DND-41 (cell line): Measurements from ENCODE around the gene ADGB.

Source experiments
- ATAC-seq: fragments of 200-7000 bp; cut with Tn5 transposase; 3 replicates; pipeline ENCODE4 v1.9.1; 2021; ENCODE audit warnings: low read depth; ENCODE audit not compliant: insufficient read depth
- DNase-seq: peaks from one replicate; pipeline ENCODE4 v3.0.0-alpha.2; 2020
- H2AFZ ChIP-seq: 2 replicates; pipeline ENCODE4 v1.6.0; 2012; ENCODE audit warnings: low read depth, low read length
- H3K27ac ChIP-seq: 2 replicates; pipeline ENCODE4 v1.5.1; 2012; ENCODE audit warnings: low read length, inconsistent platforms
- H3K27me3 ChIP-seq: fragments of 200-600 bp; sonication (generic); 2 replicates; pipeline ENCODE4 v1.6.0; 2012; ENCODE audit warnings: low read length, mild to moderate bottlenecking, inconsistent platforms; ENCODE audit not compliant: insufficient read depth, poor library complexity
- H3K36me3 ChIP-seq: 2 replicates; pipeline ENCODE4 v1.5.1; 2012; ENCODE audit warnings: low read length, inconsistent platforms; ENCODE audit not compliant: insufficient read depth
- H3K4me1 ChIP-seq: 2 replicates; pipeline ENCODE4 v1.5.1; 2012; ENCODE audit warnings: mild to moderate bottlenecking, low read length; ENCODE audit not compliant: insufficient read depth
- H3K4me2 ChIP-seq: 2 replicates; pipeline ENCODE4 v1.6.0; 2012; ENCODE audit warnings: mild to moderate bottlenecking, moderate library complexity, low read length, inconsistent platforms; ENCODE audit not compliant: insufficient read depth
- H3K4me3 ChIP-seq, 2 experiments: fragments of 200-600 bp in 1 of 2; shearing (Covaris generic) in 1 of 2; 2 replicates each; pipeline ENCODE4 v1.5.1; 2012 to 2016; ENCODE audit warnings: inconsistent platforms in 2 of 2, low read length in 2 of 2, mild to moderate bottlenecking in 2 of 2, low read depth in 1 of 2, moderate library complexity in 1 of 2
- H3K79me2 ChIP-seq: 2 replicates; pipeline ENCODE4 v1.6.0; 2012; ENCODE audit warnings: low read length, inconsistent platforms; ENCODE audit not compliant: insufficient read depth
- H3K9ac ChIP-seq: 2 replicates; pipeline ENCODE4 v1.6.0; 2012; ENCODE audit warnings: low read depth, mild to moderate bottlenecking, inconsistent platforms, low read length, moderate library complexity
- H3K9me3 ChIP-seq: 2 replicates; pipeline ENCODE4 v1.5.1; 2012; ENCODE audit warnings: low read length, moderate library complexity, mild to moderate bottlenecking, inconsistent platforms; ENCODE audit not compliant: insufficient read depth, severe bottlenecking
- H4K20me1 ChIP-seq: 2 replicates; pipeline ENCODE4 v1.6.0; 2012; ENCODE audit warnings: low read length; ENCODE audit not compliant: insufficient read depth
- CTCF ChIP-seq: IDR thresholded peaks from 2 replicates; pipeline ENCODE4 v1.5.1; 2012; ENCODE audit warnings: borderline replicate concordance, low read length, moderate library complexity, mild to moderate bottlenecking; ENCODE audit not compliant: poor library complexity, severe bottlenecking; ENCODE audit errors: extremely low read depth
- EZH2 ChIP-seq: IDR thresholded peaks from 3 replicates; pipeline ENCODE4 v1.6.1; 2012; ENCODE audit warnings: borderline replicate concordance, low read depth, mild to moderate bottlenecking, moderate library complexity, low read length, inconsistent platforms; ENCODE audit not compliant: severe bottlenecking

ADGB gene

DNA sequence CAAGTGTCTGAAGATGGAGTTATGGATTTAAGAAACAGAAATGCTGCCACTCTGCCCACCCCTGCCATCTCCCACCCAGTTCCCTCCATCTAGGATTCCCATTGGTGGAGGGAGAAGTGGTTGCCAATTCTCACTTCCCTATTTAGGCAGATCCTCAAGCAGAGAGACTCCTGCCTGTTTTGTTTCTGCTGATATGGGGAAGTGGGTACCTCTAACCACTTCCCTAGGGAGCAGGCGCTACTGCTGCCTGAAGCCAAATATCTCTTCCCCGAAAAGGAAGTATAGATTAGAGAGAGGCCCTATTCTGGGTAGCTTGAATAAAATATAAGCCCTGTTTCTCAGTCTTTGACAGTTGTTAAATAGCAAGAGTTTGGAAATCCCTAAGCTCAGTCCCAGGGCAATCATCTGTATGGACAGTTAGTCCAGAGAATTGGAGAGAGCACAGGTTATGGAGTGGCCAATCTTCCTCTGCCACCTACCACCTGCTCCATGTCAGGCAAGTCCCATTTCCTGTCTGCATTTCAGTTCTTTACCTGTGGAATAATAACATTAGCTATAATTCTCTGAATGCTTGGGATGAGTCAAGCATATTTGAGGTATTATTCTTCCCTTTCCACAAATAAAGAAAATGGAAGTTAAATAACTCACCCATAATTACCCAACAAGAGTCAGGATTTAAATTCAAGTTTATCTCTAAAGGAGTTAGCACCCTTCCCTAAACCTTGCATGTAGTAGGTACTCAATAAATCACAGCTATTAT is 2.6 kb upstream of the ADGB start:
- ATAC-seq (no peak), DNase-seq (no peak)
- Histone ChIP-seq H3K9ac (no peak overlapping the region), H3K27me3 (no peaks in the 10 kb centered on the region), H2AFZ (no peak overlapping the region), H3K4me3 (no peak overlapping the region), H3K27ac (no peak overlapping the region), H3K79me2 (no peaks in the 10 kb centered on the region), H3K4me1 (no peaks in the 10 kb centered on the region), H4K20me1 (no peaks in the 10 kb centered on the region), H3K36me3 (no peaks in the 10 kb centered on the region), H3K4me2 (no peak overlapping the region), H3K9me3 (no peaks in the 10 kb centered on the region)
- TF ChIP-seq EZH2: no peak
- no peak for TF ChIP-seq CTCF

- H3K9me3 ChIP-seq: no peaks in the 10 kb centered on the region
- no peaks in the 10 kb centered on the region for H3K4me1 ChIP-seq
- H3K79me2 ChIP-seq: no peaks in the 10 kb centered on the region
- ATAC-seq (no peak), DNase-seq (no peak)
- no peak overlapping the region for H3K4me2 ChIP-seq
- no peak overlapping the region for H3K4me3 ChIP-seq
- TF ChIP-seq EZH2 (no peak), CTCF (no peak)
- no peak overlapping the region for H3K9ac ChIP-seq
- H3K36me3 ChIP-seq: no peaks in the 10 kb centered on the region
- no peaks in the 10 kb centered on the region for H4K20me1 ChIP-seq
- H2AFZ ChIP-seq: no peak overlapping the region
- no peaks in the 10 kb centered on the region for H3K27me3 ChIP-seq
- no peak overlapping the region for H3K27ac ChIP-seq
Measured at GRCh38 chr6:146601352-146601751, 2.6 kb downstream of the ADGB start.

- Histone ChIP-seq H3K4me2 (no peak overlapping the region), H3K27me3 (no peaks in the 10 kb centered on the region), H3K9me3 (no peaks in the 10 kb centered on the region), H3K79me2 (no peaks in the 10 kb centered on the region), H3K9ac (no peak overlapping the region), H3K4me3 (no peak overlapping the region), H2AFZ (no peak overlapping the region), H3K36me3 (no peaks in the 10 kb centered on the region), H3K27ac (no peak overlapping the region), H3K4me1 (no peaks in the 10 kb centered on the region), H4K20me1 (no peaks in the 10 kb centered on the region)
- TF ChIP-seq EZH2 (no peak), CTCF (no peak)
- DNase-seq (no peak), ATAC-seq (no peak)
Measured at GRCh38 chr6:146602526-146602925, 3.8 kb downstream of the ADGB start.
